HG03139 (cell line): ENCODE data around the gene ISL2.

Experiments
- ATAC-seq: cut with Tn5 transposase; IDR thresholded peaks from one replicate; pipeline ENCODE4 v1.9.1; 2021; ENCODE audit not compliant: unreplicated experiment

Gene ISL2

GRCh38 chr15:76327191-76328105, 9.1 kb upstream of the ISL2 start:
- no peak for ATAC-seq

GRCh38 chr15:76328106-76328696, 8.4 kb upstream of the ISL2 start:
- ATAC-seq = no peak

- ATAC-seq = no peak
Observed at GRCh38 chr15:76328958-76329357, 7.6 kb upstream of the ISL2 start.

- ATAC-seq = no peak
Observed at GRCh38 chr15:76330080-76330680, 6.4 kb upstream of the ISL2 start.

GRCh38 chr15:76332796-76333195, 3.8 kb upstream of the ISL2 start:
- no peak for ATAC-seq

- ATAC-seq = no peak
Observed at GRCh38 chr15:76333309-76333708, 3.3 kb upstream of the ISL2 start.

- ATAC-seq = no peak
Observed at GRCh38 chr15:76333720-76334437, 2.7 kb upstream of the ISL2 start.

- no peak for ATAC-seq
Observed at GRCh38 chr15:76334438-76335306, 1.9 kb upstream of the ISL2 start.

- ATAC-seq = no peak
Observed at GRCh38 chr15:76335307-76336253, 993 bp upstream of the ISL2 start.

GRCh38 chr15:76337059-76337695, 604 bp downstream of the ISL2 start:
- no peak for ATAC-seq

- no peak for ATAC-seq
Observed at GRCh38 chr15:76337696-76338485, 1.3 kb downstream of the ISL2 start.

- no peak for ATAC-seq
Observed at GRCh38 chr15:76338486-76339304, 2.1 kb downstream of the ISL2 start.

- no peak for ATAC-seq
Observed at GRCh38 chr15:76339305-76340197, 3.0 kb downstream of the ISL2 start.

GRCh38 chr15:76340198-76340802, 3.7 kb downstream of the ISL2 start:
- no peak for ATAC-seq

- no peak for ATAC-seq
Observed at GRCh38 chr15:76340803-76341365, 4.3 kb downstream of the ISL2 start.
